Lower leg skin (tissue), 3 donors: ENCODE results near the gene BCAT1.

Source experiments
- POLR2A ChIP-seq, 2 donors: fragments of 450-650 bp; IDR thresholded peaks; one replicate each; pipeline ENCODE4 v1.6.1; 2016 to 2017; ENCODE audit warnings: antibody characterized with exemption in 2 of 2, mild to moderate bottlenecking in 1 of 2, moderate library complexity in 1 of 2
- TF ChIP-seq, protein P1 (sequence below), 3 donors: fragments of 450-650 bp; IDR thresholded peaks; one replicate each; pipeline ENCODE4 v1.5.1; 2016; ENCODE audit warnings: antibody characterized with exemption in 3 of 3, mild to moderate bottlenecking in 3 of 3, moderate library complexity in 2 of 3

DNA sequence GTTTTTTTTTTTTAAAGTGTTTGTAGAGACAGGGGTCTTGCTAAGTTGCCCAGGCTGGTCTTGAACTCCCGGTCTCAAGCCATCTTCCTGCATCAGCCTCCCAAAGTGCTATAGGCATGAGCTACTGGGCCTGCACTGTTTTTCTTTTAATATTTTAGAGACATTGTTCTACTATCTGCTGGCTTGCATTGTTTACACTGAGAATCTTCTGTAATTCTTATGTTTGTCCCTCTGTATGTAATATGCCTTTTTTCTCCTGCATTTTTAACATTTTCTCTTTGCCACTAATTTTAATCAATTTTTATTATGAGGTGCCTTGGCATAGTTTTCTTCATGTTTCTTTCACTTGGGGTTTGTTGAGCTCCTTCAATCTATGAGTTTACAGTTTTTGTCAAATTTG, 15.4 kb upstream of the BCAT1 start:
- TF ChIP-seq, protein P1, sequence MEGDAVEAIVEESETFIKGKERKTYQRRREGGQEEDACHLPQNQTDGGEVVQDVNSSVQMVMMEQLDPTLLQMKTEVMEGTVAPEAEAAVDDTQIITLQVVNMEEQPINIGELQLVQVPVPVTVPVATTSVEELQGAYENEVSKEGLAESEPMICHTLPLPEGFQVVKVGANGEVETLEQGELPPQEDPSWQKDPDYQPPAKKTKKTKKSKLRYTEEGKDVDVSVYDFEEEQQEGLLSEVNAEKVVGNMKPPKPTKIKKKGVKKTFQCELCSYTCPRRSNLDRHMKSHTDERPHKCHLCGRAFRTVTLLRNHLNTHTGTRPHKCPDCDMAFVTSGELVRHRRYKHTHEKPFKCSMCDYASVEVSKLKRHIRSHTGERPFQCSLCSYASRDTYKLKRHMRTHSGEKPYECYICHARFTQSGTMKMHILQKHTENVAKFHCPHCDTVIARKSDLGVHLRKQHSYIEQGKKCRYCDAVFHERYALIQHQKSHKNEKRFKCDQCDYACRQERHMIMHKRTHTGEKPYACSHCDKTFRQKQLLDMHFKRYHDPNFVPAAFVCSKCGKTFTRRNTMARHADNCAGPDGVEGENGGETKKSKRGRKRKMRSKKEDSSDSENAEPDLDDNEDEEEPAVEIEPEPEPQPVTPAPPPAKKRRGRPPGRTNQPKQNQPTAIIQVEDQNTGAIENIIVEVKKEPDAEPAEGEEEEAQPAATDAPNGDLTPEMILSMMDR (IDR thresholded peaks at IDR 0.05), result no peak
- no peak for TF ChIP-seq POLR2A (IDR thresholded peaks at IDR 0.05)
